SKM-1 treated with dmso at 0.1 percent for 144 hours (cell line): ENCODE measurements around the gene FXYD1.

Source experiments
- DNase-seq: peaks from one replicate; lab custom pipeline; 2025; ENCODE audit not compliant: unreplicated experiment; lab: John Stamatoyannopoulos, UW

FXYD1 gene

DNA sequence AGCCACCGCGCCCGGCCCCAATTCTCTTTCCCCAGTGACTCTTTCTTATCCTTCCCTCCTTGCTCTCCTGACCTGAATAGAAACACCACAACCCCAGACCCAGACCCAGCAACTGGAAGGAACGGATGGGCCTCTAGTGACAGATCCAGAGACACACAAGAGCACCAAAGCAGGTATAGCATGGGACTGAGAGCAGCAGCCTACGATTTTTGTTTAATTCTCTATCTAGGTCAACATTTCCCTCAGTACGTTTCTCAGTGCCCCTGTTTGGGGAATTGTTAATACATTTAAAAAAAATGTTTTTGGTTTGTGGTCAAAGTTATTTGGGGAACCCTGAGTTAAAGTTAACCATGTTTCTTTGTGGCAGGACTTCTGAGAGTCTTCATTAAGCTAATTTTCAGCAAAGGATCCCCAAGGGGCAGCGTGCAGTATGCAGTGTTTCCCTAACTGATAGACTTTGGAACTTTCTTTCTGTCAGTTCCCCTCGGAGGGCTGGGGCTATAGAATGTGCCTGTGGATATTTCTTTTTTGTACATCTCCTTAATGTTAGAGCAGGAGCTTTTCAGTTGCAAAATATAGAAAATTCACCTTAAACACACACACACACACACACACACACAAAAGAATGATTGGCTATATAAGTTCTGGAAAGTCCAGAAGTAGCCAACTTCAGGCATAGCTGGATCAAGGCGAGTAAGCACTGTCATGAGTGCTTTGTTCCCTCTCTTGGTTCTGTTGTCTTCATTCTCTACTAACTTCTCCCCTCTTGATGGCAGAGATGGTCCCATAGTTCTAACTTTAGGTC lies 22.2 kb downstream of the FXYD1 start:
- no peak for DNase-seq

DNA sequence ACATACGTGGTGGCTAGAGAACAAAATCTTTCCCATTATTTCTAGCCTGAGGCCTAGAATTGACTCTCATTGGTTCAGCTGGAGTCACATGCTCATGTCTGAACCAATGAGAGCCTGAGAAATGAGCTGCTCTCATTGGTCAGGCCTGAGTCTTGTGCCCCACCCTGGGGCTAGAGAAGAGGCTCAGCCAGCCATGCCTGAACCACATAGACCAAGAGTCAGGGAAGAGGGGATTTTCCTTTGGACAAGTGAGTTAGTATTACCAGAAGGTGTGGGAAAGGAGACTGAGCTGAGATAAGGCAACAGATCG lies 22.8 kb downstream of the FXYD1 start:
- DNase-seq, result no peak

DNA sequence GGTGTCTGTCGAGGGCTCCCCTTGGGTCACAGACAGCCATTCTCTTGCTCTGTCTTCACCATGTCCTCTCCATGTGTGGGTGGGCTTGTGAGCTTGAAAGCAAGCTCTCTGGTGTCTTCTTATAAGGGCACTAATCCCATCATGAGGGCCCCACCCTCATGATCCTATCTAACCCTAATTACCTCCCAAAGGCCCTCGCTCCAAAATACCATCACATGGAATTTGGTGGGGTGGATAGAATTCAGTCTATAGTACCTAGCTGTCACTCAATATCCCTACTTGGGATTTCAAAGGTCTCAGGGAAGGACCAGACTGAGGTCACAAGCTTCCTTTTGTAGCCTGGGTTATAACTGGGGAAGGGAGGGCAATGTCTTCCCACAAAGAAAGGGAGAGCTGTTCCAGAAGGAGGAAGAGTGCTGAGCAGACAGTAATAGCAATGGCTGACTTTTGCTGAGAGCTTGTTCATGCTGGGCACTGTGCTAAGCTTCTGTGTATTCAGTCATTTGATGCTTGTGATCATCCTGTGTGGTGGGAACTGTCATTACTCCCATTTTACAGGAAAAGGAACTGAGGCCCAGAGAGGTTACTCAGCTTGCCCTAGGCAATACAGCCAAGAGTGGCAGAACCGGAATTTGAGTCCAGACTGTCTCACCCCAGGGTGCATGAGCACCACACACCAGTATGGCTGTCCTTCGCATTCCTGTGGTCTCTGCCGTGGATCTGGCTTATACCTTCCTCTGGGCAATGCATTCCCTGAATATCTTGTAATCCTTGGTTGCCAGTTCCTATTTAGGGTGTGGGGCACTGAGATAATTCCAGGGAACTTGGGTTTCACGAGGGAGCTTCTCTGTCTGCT lies 24.1 kb downstream of the FXYD1 start:
- DNase-seq, result no peak

DNA sequence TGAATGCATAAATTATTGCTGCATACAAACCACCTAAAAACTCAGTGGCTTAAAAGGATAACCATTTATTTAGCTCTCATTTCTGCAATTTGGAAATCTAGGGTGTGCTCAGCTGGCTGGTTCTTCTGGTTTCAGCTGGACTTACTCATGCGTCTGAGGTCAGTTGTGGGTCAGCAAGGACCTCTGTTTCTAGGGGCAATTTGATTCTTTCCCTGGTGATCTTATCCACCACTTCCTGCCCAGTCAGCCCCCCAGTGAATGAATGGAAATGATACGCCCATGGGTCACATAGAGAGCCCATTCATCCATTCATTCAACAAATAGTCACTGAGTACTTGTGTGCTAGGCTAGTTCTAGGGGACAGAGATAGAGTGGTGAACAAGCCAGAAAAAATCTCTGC lies 25.8 kb downstream of the FXYD1 start:
- no peak for DNase-seq

DNA sequence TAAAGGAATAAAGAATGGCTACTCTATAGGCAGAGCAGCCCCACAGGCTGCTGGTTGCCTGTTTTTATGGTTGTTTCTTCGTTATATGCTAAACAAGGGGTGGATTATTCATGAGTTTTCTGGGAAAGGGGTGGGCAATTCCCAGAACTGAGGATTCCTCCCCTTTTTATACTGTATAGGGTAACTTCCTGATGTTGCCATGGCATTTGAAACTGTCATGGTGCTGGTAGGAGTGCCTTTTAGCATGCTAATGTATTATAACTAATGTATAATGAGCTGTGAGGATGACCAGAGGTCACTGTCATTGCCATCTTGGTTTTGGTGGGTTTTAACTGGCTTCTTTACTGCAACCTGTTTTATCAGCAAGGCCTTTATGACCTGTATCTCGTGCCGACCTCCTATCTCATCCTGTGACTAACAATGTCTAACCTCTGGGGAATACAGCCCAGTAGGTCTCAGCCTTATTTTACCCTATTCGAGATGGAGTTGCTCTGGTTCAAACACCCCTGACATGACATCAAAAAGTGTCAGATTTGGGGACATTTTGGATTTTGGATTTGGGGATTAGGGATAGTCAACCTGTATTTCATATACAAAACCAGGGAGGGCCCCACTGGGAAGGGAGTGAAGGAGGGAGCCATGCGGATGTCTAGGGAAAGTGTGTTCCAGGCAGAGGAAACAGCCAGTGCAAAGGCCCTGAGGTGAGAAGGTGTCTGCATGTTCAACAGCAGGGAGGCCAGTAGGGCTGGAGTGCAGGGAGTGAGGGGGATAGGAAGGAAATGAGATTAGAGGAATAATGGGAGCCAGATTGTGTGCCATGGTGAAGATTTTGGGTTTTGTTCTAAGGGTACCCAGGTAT lies 26.8 kb downstream of the FXYD1 start:
- DNase-seq, result no peak

DNA sequence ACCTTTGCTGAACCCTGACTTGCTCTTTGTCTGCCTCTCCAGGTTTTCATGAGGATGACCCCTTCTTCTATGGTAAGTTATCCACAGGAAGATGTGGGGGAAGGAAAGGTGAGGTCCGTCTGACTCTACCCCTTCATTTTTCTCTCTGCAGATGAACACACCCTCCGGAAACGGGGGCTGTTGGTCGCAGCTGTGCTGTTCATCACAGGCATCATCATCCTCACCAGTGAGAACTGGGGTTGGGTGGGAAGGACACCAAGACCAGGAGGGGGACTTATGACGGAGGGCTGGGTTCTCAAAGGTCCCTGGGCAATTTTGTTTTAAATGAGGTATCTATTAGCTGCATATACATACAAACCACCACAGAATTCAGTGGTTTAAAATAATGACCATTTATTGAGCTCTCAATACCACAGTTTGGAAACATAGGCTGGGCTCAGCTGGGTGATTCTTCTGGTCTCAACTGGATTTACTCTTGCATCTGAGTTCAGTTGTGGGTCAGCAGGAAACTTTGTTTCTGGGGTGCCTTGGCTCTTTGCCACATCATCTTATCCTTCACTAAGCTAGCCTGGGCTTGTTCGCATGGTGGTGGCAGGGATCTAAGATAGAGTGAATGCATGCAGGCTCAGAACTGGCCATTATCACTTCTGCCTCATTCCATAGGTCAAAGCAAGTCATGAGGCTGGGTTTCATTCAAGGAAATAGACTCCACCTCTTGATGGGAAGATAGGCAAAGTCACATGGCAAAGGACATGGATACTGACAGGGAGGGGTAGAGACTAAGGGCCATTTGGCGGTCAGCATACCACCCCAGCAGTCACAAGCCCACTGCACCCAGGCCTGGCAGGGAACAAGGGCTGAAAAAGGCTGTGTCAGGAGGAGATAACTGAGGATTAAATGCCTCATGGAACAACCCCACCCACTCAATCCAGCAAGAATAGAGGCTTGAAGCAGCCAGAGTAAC lies 27.8 kb downstream of the FXYD1 start:
- DNase-seq, result no peak

DNA sequence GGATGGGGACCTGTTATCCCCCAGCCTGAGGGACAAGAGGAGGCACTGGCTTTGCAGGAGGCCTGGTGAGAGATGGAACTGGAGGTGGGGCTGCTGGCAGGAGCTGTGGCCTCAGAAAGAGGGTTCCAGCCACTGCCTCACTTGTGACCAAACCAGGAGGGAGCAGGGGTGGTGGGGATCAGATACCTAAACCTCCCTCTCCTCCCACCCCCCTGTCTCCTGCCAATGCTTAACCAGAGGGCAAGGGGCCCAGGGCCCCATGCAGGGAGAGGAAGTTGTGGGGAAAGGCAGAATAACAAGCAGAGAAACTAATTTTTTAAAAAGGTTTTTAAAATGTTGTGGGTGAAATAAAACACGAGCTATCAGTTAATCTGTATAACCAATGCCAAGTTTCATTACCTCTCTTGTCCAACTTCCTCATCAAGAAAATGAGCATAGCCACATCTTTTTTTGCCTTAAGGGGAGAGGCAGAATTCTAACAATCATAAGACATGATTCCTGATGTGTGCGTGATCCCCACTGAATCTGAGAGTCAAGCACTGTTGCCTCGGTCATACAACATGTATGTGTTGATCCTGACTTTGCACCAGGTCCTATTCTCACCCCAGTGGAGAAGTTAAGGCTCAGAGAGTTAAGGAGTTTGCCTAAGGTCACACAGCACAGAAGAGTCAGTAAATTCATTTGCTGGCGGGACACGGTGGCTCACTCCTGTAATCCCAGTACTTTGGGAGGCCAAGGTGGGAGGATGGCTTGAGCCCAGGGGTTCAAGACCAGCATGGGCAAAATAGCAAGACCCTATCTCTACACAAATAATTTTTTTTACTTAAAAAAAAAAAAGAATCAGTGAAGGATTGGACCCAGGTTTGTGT lies 28.9 kb downstream of the FXYD1 start:
- DNase-seq, result no peak

DNA sequence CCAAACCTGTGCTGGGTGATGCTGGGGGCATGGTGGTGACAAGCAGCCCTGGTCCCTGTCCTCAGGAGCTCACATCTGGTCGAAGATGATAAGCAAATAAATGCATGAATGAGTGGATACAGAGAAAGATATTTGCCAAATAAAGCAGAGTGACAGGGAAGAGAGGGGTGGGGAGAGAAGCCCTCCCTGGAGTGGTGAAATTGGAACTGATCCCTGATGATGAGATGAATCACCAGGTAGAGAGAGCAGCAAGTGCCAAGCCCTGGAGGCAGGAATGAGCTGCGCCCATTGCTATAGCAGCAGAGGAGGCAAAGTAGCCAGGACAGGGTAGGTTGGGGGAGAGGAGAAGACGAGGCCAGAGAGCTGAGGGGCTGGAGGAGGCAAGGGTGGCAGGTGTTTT lies 29.6 kb downstream of the FXYD1 start:
- no peak for DNase-seq

DNA sequence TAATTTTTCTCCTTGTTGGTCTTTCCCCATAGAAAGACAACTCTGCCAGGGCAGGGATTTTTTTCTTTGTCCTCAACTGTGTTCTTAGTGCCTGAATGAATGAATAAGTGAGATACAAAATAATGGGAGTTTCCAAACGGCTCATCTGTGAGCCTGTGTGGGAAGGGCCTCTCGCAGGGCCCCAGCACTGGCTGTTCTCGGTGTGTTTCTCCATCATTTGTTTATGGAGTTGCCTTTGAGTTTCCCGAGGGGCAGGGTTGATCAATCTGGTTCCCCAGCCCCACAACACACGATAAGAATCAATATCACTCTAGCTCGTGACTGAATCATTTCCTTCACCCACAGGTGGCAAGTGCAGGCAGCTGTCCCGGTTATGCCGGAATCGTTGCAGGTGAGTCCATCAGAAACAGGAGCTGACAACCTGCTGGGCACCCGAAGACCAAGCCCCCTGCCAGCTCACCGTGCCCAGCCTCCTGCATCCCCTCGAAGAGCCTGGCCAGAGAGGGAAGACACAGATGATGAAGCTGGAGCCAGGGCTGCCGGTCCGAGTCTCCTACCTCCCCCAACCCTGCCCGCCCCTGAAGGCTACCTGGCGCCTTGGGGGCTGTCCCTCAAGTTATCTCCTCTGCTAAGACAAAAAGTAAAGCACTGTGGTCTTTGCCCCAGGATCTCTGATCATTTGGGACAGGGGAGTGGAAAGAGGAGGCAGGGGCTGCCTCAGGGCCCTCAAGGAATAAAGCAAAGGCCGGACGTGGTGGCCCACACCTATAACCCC lies 30.8 kb downstream of the FXYD1 start:
- DNase-seq, result no peak

DNA sequence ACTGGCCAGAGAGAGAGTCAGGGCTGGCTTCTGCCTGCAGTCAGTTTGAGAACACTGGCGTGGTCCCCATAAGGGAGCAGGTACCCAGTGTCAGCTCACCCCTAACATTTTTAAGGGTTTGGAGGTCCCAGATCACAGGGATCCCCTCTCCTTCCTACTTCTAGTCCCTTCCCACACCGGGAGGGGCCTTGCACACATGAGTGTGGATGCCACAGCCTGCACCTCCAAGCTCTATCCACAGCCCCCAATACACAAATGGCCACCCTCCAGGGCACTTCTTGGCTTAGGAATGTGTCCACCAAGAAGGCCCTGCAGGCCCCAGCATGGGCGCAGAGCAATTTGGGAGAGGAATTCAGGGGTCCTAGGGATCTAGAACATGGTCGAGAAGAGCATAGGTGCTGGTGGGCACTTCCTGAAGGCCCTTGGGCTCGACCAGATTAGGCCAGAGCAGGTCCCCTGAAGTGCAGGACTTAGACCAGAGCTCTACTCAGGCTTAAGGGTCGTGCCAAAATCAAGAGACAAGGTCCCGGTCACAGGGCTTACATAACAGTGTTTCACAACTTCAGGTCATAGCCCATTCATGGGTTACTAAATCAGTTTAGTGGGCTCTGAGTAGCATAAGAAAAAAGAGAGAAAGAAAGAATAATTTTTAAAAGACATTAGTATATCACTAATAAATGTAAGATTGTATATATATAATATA lies 31.9 kb downstream of the FXYD1 start:
- peak; percentile 26 for DNase-seq

DNA sequence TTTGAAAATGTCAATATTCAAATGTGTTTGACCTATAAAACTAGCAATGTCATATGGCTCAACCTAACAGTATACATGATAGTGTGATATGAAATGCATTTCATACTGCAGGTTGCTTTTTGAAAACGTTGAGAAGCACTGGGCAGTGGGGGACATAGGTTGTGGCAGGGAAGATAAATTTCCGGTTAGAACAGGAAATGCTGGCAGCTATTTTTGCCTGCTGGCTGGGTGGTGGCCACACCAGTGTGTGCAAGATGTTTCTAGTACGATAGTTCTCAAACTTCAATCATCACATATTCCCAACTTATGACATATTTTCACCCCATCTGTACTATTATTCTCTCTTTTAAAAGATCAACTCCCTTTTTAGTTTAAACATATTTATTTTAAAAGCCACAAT lies 33.1 kb downstream of the FXYD1 start:
- DNase-seq, result no peak

DNA sequence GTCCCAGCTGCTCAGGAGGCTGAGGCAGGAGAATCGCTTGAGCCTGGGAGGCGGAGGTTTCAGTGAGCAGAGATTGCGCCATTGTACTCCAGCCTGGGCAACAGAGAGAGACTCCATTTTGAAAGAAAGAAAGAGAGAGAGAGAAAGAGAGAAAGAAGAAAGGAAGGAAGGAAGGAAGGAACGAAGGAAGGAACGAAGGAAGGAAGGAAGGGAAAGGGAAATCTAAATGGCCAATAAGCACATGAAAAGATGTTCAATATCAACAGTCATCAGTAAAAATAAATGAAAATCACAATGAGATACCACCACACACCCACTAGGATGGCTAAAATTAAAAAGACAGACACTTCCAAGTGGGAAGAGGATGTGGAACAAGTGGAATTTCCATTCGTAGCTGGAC lies 35.6 kb downstream of the FXYD1 start:
- DNase-seq, result no peak

DNA sequence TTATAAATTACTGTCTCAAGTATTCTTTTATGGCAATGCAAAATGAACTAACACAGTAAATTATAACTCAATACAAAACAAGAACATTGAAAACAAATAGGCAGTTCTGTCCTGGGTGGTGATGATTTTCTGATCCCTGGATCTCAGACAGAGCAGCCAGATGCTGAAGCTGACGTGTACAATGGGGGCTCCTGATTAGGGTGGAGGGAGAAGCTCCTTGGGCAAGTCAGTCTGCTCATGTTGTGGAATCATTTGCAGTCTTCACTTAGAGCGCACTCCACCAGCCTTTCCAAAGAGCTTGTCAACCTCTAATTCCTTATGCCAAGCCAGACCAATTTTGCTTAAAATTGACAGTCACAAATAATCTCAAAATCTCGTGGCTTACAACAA lies 37.6 kb downstream of the FXYD1 start:
- DNase-seq, result no peak

DNA sequence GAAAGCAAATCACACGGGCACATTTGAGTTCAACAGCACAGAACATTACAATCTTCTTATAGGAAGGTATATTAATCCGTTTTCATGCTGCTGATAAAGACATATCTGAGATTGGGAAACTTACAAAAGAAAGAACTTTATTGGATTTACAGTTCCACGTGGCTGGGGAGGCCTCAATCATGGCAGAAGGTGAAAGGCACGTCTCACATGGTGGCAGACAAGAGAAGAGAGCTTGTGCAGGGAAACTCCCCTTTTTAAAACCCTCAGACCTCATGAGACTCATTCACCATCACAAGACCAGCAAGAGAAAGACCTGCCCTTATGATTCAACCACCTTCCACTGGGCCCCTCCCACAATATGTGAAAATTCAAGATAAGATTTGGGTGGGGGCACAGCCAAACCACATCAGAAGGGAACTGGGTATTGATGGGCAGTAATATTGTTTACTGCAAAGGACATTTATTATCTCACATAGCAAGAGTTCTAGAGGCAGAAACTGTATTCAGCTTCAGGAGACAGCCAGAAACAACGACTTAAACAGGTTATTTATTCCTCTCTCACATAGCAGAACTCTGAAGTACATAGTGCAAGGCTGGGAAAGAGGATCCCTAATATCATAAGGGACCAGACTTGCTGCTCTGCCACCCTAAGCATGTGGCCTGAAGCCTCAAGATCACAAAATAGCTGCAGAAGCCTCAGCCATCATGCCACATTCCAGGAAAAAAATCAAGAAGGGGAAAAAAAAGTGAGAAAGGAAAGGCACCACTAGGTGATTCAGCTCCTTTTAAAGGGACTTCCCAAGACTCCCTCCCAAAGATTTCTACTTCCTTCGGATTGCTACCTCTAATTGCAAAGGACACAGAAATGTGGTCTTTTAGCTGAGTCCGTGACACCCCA lies 39.0 kb downstream of the FXYD1 start:
- DNase-seq, result no peak

DNA sequence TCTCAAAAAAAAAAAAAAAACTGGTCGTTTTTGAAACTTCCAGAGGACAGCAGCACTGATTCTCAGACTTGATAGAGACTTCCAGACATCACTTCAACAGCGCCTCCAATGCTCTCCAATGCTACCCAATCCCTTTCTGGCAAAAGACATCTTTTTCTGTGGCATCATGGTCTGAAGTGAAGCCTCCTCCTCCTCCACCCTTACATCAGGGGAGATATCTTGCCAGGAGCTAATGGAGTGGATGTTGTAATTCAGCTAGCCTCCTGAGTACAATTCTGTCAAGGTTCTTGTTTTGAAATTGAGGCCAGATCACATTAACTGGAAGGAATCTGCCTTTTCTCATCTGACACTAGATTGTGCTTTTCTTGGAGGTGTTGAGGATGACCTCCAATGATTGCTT lies 40.1 kb downstream of the FXYD1 start:
- no peak for DNase-seq

DNA sequence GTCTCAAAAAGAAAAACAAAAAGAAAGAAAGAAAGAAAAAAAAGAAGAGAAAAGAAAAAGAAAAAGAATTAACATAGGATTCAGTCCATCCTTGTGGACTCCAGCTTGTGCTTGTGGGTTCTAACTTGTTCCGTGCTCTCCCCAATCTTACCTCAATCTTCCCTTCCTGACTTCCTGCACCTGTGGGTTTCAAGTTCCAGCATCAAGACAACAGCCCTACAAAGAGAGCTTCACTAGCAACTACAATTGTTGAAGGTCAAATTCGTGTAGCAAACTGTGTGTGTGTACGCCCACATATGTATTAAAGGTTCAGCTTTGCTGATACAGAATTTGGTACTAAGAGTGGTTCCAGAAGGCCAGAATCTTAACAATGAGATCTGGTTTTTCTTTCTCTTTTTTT lies 41.2 kb downstream of the FXYD1 start:
- DNase-seq, result no peak

DNA sequence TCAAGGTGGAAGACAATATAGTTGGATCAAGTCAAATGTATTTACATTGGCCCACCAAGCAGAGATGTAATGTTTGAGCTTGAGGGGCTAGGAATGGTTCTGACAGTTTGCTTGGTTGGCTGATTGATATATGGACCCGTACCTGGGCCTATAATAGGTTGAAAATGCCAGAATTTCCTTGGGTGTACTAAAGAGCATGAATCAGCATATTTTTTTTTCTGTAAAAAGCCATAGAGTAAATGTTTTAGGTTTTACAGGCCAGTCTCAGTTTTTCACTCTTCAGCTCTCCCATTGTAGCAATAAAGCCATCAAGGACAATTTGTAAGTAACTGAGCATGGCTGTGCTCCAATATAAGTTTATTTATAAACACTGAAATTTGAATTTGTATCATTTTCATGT lies 42.8 kb downstream of the FXYD1 start:
- no peak for DNase-seq
